GM21367 (cell line): ENCODE data around the gene CCDC73.
"Not testable (repeated sequence)": the region's sequence is repeated elsewhere in the genome, so short reads cannot be mapped to it uniquely, and the experiment has no call there.

ENCODE experiments used
- ATAC-seq: cut with Tn5 transposase; IDR thresholded peaks from one replicate; pipeline ENCODE4 v1.9.1; 2021; ENCODE audit not compliant: unreplicated experiment

Gene CCDC73

GRCh38 chr11:32706985-32707741 lies 87.3 kb downstream of the CCDC73 start:
- peak; percentile 94 for ATAC-seq

GRCh38 chr11:32705309-32706033 lies 89.0 kb downstream of the CCDC73 start:
- no peak for ATAC-seq

- ATAC-seq = no peak
These were observed 89.7 kb downstream of the CCDC73 start for GRCh38 chr11:32704775-32705174.

- ATAC-seq = no peak
These were observed 90.2 kb downstream of the CCDC73 start for GRCh38 chr11:32704261-32704660.

- no peak for ATAC-seq
These were observed 92.8 kb downstream of the CCDC73 start for GRCh38 chr11:32701616-32702015.

GRCh38 chr11:32698579-32698978 lies 95.9 kb downstream of the CCDC73 start:
- no peak for ATAC-seq

GRCh38 chr11:32671051-32671450 lies 123.4 kb downstream of the CCDC73 start:
- no peak for ATAC-seq

- no peak for ATAC-seq
These were observed 134.8 kb downstream of the CCDC73 start for GRCh38 chr11:32659672-32660071.

GRCh38 chr11:32658639-32659406 lies 135.6 kb downstream of the CCDC73 start:
- no peak for ATAC-seq

- ATAC-seq = no peak
These were observed 150.9 kb downstream of the CCDC73 start for GRCh38 chr11:32643526-32643925.

- ATAC-seq = no peak
These were observed 153.1 kb downstream of the CCDC73 start for GRCh38 chr11:32641361-32641760.

- no peak for ATAC-seq
These were observed 158.6 kb downstream of the CCDC73 start for GRCh38 chr11:32635819-32636218.

GRCh38 chr11:32630844-32631243 lies 163.6 kb downstream of the CCDC73 start:
- no peak for ATAC-seq

GRCh38 chr11:32616903-32617302 lies 177.6 kb downstream of the CCDC73 start:
- no peak for ATAC-seq

GRCh38 chr11:32615422-32615821 lies 179.0 kb downstream of the CCDC73 start:
- ATAC-seq = no peak

- no peak for ATAC-seq
These were observed 180.8 kb downstream of the CCDC73 start for GRCh38 chr11:32613500-32614151.

GRCh38 chr11:32610797-32611352 lies 183.6 kb downstream of the CCDC73 start:
- ATAC-seq = no peak

- ATAC-seq = not testable (repeated sequence)
These were observed 185.6 kb downstream of the CCDC73 start for GRCh38 chr11:32608826-32609225.

- no peak for ATAC-seq
These were observed 188.2 kb downstream of the CCDC73 start for GRCh38 chr11:32606220-32606619.

- no peak for ATAC-seq
These were observed 191.6 kb downstream of the CCDC73 start for GRCh38 chr11:32602657-32603415.
